NCI-H146 treated with DMSO at 0.1 percent for 48 hours (cell line): ENCODE measurements around the gene MLPH.

Source experiments
- DNase-seq: peaks from one replicate; lab custom pipeline; 2025; ENCODE audit not compliant: unreplicated experiment; lab: John Stamatoyannopoulos, UW

The MLPH gene

GRCh38 chr2:237515621-237516275 lies 28.7 kb downstream of the MLPH start:
- DNase-seq, result no peak

DNA sequence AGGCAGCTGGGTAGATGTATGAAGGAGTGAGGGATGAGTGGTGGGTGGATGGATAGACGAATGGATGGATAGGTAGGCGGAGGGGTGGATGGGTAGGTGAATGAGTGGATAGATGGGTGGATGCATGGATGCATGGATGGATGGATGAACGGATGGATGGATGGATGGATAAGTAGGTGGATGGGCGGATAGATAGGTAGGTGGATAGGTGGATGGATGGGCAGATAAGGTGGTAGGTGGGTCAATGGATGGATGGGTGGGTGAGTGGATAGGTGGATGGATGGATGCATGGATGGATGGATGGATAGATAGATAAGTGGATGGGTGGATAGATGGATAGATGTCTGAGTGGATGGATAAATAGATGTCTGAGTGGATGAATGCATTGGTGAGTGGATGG lies 30.1 kb downstream of the MLPH start:
- no peak for DNase-seq

- no peak for DNase-seq
These were observed 30.9 kb downstream of the MLPH start for GRCh38 chr2:237517990-237518389.

GRCh38 chr2:237519506-237520245 lies 32.6 kb downstream of the MLPH start:
- DNase-seq, result no peak

- DNase-seq, result no peak
These were observed 33.2 kb downstream of the MLPH start for GRCh38 chr2:237520290-237520689.

DNA sequence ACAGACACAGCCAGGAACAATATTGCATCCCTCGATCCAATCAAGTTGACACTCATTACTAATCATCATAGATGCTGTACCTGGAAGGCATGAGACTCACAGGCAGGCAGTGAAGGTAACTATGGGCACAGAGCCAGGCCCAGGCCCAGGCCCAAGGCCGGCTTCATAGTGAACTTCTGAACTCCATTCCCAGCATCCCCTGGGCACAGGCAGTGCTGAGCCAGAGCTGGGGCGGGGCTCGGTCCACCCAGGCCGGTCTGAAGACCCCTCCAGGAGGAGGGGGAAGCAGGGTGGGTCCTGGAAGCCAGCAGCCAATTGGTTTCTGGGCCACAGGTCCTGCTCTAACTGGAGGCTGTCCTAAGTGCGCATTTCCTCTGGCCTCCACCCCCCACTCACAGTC lies 37.6 kb downstream of the MLPH start:
- no peak for DNase-seq

DNA sequence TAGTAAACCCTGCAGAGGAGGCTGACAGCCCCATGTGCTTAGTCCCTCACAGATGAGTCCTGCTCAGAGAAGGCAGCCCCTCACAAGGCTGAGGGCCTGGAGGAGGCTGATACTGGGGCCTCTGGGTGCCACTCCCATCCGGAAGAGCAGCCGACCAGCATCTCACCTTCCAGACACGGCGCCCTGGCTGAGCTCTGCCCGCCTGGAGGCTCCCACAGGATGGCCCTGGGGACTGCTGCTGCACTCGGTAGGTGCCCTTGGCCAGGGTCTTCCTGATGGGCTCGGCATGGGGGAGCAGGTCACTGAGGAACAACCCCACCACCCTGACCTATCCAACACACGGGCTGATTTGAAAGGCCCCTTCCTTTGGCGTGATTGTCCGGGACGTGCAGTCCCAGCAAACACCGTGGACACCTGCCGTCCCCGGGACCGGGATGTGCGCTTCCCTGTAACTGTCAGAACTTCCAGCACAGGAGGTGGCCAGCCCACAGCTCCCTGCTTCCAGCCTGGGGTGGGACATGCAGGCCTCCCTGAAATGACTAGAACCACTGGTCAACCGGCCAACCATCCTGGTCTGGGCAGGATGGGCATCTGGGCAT lies 38.6 kb downstream of the MLPH start:
- DNase-seq, result no peak

DNA sequence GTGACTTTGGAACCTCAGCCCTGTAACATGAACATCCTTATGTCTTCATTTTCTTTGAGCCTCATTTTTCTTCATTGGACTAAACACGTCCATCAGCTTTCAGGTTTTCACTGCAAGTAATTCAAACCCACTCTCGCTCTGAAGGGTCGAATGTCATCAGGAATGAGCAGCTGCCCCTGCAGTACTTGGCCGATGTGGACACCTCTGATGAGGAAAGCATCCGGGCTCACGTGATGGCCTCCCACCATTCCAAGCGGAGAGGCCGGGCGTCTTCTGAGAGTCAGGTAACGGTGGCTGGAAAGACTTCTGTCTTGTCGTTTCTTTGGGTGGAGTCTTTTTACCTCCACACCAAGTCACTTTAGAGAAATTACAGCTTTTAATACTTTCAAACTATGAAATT lies 40.2 kb downstream of the MLPH start:
- DNase-seq, result no peak

GRCh38 chr2:237527766-237528165 lies 40.7 kb downstream of the MLPH start:
- DNase-seq, result no peak

GRCh38 chr2:237529452-237530402 lies 42.7 kb downstream of the MLPH start:
- DNase-seq, result no peak

- no peak for DNase-seq
These were observed 43.7 kb downstream of the MLPH start for GRCh38 chr2:237530472-237531433.

DNA sequence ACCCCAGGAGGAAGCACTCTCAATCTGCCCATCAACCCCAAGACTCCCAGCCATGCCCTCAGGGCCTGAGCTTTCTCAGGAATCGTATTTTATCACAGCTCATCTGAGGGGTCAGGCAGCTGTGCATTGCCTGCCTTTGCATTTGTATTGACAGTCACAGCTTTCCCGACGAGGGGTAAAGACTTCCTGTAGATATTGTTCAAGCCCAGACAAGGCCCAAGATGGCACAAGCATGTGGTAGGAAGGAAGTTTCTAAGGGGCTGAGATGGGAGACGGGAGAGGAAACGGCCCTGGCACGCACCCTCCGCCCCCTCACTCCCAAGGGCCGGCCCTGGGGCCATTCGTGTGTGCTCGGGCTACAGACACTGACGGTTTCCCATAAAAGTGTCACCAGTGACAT lies 45.1 kb downstream of the MLPH start:
- no peak for DNase-seq

DNA sequence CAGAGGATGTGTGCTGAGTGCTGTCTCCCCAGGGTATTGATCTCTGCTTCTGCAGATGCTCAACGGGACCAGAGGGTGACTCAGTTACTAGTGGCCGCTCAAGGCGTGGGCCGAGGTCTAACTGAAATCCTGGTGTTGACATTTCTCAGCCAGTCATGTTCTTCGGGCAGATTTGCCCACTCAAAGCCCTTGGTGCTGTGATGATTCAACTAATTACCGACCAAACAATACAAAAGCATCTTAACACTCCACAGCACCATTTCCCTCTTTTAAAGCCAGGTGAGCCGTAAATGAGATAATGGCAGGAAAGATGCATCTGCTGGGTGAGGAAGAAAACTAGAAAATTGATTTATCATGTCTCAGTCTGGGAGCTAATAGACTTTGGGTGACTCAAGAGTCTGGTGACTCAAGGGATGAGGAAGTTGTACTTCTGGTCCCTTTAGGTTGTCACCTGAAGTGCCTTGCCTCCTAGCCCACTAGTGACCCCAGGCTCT lies 46.7 kb downstream of the MLPH start:
- peak; percentile 78 for DNase-seq

DNA sequence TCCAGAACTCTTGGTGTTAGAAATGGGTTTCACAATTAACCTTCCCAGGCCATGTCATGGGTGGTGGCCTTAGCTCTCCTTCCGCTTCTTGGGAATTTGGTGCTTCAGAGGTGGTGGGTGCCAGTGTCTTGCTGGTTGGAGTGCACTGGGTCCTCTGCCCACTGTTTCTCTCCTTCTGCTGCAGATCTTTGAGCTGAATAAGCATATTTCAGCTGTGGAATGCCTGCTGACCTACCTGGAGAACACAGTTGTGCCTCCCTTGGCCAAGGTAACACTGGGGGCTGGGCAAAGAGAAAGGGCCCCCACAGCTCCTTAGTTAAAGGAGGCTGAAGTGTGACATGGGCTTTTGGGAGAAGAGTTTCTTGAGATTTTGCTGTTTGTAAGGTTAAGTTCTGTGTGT lies 47.3 kb downstream of the MLPH start:
- DNase-seq, result no peak

DNA sequence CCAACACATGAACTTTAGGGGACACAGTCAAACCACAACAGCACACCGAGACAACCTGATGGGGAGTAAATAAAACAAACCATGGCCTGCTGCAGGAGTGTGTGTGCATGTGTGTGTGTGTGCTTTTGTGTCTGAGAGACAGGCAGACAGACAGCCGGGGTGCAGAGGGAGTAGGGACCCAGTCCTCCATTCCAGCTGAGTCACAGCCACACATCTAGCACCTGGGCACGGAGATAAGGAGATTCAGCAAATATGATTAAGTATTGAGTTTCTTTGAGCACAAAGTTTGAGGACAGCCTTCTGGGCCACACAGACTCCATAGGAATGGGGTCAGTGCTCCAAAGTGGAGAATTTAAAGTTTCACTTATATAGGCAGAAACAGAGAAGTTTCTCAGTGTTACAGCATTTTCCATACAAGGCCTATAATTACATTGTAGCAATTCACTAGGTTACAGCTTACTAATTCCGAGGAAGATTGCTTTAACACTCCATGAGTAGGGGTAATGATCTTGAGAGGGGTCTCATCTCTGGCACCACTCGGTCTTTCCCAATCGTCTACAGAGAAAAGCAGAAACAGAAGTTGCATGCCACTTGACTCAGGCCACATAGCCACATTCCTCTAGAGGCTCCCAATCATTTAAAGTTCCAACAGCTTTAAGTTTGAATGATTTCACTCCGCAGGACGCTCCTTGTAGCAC lies 48.5 kb downstream of the MLPH start:
- no peak for DNase-seq

- no peak for DNase-seq
These were observed 49.0 kb downstream of the MLPH start for GRCh38 chr2:237536083-237536415.

- DNase-seq, result no peak
These were observed 49.6 kb downstream of the MLPH start for GRCh38 chr2:237536617-237537016.

DNA sequence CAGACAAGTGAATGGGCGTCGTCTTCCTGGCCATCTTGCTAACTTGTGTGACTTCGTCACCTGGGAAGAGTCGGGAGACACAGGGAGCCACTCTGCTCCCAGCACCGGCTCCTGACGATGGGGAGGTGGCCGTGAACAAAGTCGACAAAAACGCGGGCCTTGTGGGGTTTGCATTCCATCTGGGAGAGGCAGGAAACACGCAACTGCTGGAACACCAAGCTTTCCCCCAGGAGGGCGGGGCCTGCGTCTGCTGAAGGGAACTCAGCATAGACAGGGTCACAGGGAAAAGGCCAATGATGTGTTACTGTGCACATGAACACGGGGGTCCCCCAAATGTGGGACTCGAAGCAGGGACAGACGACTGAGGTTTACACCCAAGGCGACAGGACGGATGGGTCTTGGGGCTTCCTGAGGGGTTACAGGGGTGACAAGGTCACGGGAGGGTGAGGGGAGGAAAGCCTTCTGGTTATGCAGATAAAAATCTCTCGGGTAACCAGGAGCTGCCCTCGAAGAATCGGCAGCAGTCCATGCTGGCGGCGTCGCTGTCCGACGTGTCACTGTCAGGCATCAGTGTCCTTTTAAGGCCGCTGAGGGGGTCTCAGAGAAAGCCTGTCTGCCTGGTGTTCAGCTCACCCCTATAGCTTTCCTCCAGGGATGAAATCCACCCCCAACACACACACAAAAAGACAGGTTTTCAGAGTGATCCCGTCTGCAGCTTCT lies 51.1 kb downstream of the MLPH start:
- no peak for DNase-seq

DNA sequence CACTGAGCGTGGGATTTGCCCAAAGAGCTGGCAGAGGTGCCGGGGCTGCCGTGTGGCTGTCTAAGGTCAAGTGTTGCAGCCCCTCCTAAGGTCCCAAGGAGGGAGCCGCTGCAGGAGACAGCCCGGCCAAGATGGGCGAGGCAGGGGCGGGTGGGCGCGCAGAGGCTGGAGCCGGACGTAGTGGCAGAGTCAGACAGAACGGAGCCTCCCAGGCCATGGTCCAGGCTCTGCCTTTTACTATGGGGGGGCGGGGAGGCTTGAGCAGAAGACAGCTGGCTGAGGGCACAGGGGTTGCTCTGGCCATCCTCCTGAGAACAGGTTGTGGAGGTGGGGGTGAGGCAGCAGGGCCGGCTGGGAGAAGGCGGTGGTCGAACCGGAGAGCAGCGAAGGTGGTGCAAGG lies 51.9 kb downstream of the MLPH start:
- DNase-seq, result no peak
